H1 (cell line): ENCODE measurements around the gene DNAH8. TPM values are rescaled to one million over a fixed set of nuclear protein-coding genes. Genes with fewer than 3 reads are reported as not detected.

Experiments used
- CTCF ChIA-PET: fragments of 300-600 bp; sonication (Branson Sonifier 250); formaldehyde crosslinking; loops from one replicate; lab custom pipeline; 2021; ENCODE audit not compliant: partially characterized antibody; lab: Charles Lee
- POLR2A ChIA-PET: fragments of 300-600 bp; sonication (Branson Sonifier 250); formaldehyde crosslinking; loops from one replicate; lab custom pipeline; 2021; ENCODE audit warnings: inconsistent platforms; ENCODE audit not compliant: partially characterized antibody; lab: Charles Lee
- DNase-seq, 2 experiments: peaks; one replicate each; pipeline versions ENCODE4 v3.0.0 to v3.0.0-alpha.2; 2010 to 2022; ENCODE audit warnings: low spot score in 2 of 2, low read depth in 1 of 2, mixed read lengths in 1 of 2
- FAIRE-seq: peaks from 2 replicates; lab custom pipeline; 2011; peaks lifted over from hg19 to GRCh38; lab: Jason Lieb, UNC
- H2AFZ ChIP-seq: 2 replicates; pipeline ENCODE4 v1.8.1; 2012; ENCODE audit warnings: low read length, inconsistent platforms
- H2AK5ac ChIP-seq: 2 replicates; pipeline ENCODE4 v1.6.1; 2013; ENCODE audit warnings: low read depth, low read length
- H2BK120ac ChIP-seq: replicated peaks from 2 replicates; pipeline ENCODE3; 2013; ENCODE audit warnings: low read depth, low read length, inconsistent platforms
- H2BK12ac ChIP-seq: 2 replicates; pipeline ENCODE4 v1.6.1; 2013; ENCODE audit warnings: low read depth, low read length
- H2BK15ac ChIP-seq: 2 replicates; pipeline ENCODE4 v1.6.1; 2013; ENCODE audit warnings: low read length
- H2BK20ac ChIP-seq: 2 replicates; pipeline ENCODE4 v1.6.1; 2013; ENCODE audit warnings: low read length
- H2BK5ac ChIP-seq: 2 replicates; pipeline ENCODE4 v1.6.1; 2013; ENCODE audit warnings: low read depth, low read length
- H3K14ac ChIP-seq: 2 replicates; pipeline ENCODE4 v1.6.1; 2013; ENCODE audit warnings: inconsistent platforms; ENCODE audit not compliant: insufficient read length
- H3K18ac ChIP-seq: 2 replicates; pipeline ENCODE4 v1.6.1; 2013; ENCODE audit warnings: low read length; ENCODE audit errors: extremely low read depth
- H3K23ac ChIP-seq: 2 replicates; pipeline ENCODE4 v1.6.1; 2013; ENCODE audit warnings: inconsistent platforms; ENCODE audit not compliant: insufficient read length
- H3K23me2 ChIP-seq: 2 replicates; pipeline ENCODE4 v1.6.1; 2013; ENCODE audit warnings: low read depth, low read length
- H3K27ac ChIP-seq: 2 replicates; pipeline ENCODE4 v1.6.1; 2011; ENCODE audit warnings: low read depth, low read length, inconsistent platforms
- H3K27me3 ChIP-seq, 4 experiments: replicated peaks in 1 of 4; 1 replicate in 1 of 4; 2 replicates in 3 of 4; pipeline versions ENCODE4 v1.6.1 to v1.8.1; 2011 to 2013; ENCODE audit warnings: low read length in 3 of 4, mild to moderate bottlenecking in 3 of 4, inconsistent platforms in 2 of 4, mixed read lengths in 2 of 4, moderate library complexity in 1 of 4; ENCODE audit not compliant: control insufficient read depth in 3 of 4, insufficient read depth in 3 of 4; ENCODE audit errors: extremely low read depth in 1 of 4
- H3K36me3 ChIP-seq, 4 experiments: 2 replicates each; pipeline versions ENCODE4 v1.6.1 to v1.8.1; 2011 to 2013; ENCODE audit warnings: mild to moderate bottlenecking in 4 of 4, low read length in 3 of 4, moderate library complexity in 2 of 4, control low read depth in 1 of 4, inconsistent platforms in 1 of 4; ENCODE audit not compliant: insufficient read depth in 4 of 4, control insufficient read depth in 2 of 4
- H3K4ac ChIP-seq: replicated peaks from 2 replicates; pipeline ENCODE3; 2013; ENCODE audit warnings: low read length, low read depth, mixed read lengths, inconsistent platforms; ENCODE audit not compliant: insufficient read length
- H3K4me1 ChIP-seq, 4 experiments: replicated peaks in 1 of 4; 1 replicate in 1 of 4; 2 replicates in 3 of 4; pipeline versions ENCODE4 v1.6.1 to v1.8.1; 2011 to 2013; ENCODE audit warnings: low read length in 3 of 4, inconsistent platforms in 2 of 4, mixed read lengths in 1 of 4; ENCODE audit not compliant: insufficient read depth in 4 of 4, control insufficient read depth in 3 of 4
- H3K4me2 ChIP-seq, 2 experiments: 2 replicates each; pipeline versions ENCODE4 v1.6.1 to v1.8.1; 2011 to 2013; ENCODE audit warnings: low read depth in 2 of 2, low read length in 2 of 2, control low read depth in 1 of 2, inconsistent platforms in 1 of 2, mild to moderate bottlenecking in 1 of 2; ENCODE audit not compliant: insufficient read depth in 1 of 2
- H3K4me3 ChIP-seq, 4 experiments: fragments of 200-600, 300-600 bp in 1 of 4; sonication (generic), shearing (Covaris generic), sonication (Bioruptor Twin) in 1 of 4; 2 replicates each; pipeline versions ENCODE4 v1.5.1 to v1.8.1; 2011 to 2016; ENCODE audit warnings: low read length in 4 of 4, low read depth in 3 of 4, control low read depth in 2 of 4, inconsistent platforms in 2 of 4, mild to moderate bottlenecking in 2 of 4, mixed read lengths in 1 of 4, moderate library complexity in 1 of 4; ENCODE audit not compliant: insufficient read depth in 2 of 4; ENCODE audit errors: extremely low read depth in 1 of 4
- H3K56ac ChIP-seq: replicated peaks from 2 replicates; pipeline ENCODE3; 2013; ENCODE audit warnings: low read depth, mild to moderate bottlenecking, mixed read lengths, low read length, inconsistent platforms; ENCODE audit not compliant: insufficient read length
- H3K79me1 ChIP-seq: 2 replicates; pipeline ENCODE4 v1.6.1; 2013; ENCODE audit warnings: low read depth, low read length, control low read depth
- H3K79me2 ChIP-seq, 2 experiments: 2 replicates each; pipeline versions ENCODE4 v1.6.1 to v1.8.1; 2012 to 2013; ENCODE audit warnings: low read length in 2 of 2, mild to moderate bottlenecking in 2 of 2, inconsistent platforms in 1 of 2; ENCODE audit not compliant: insufficient read depth in 2 of 2, control insufficient read depth in 1 of 2
- H3K9ac ChIP-seq, 4 experiments: replicated peaks in 1 of 4; 1 replicate in 1 of 4; 2 replicates in 3 of 4; pipeline versions ENCODE4 v1.6.1 to v1.8.1; 2011 to 2013; ENCODE audit warnings: low read depth in 3 of 4, low read length in 3 of 4, control low read depth in 2 of 4, mild to moderate bottlenecking in 2 of 4, moderate library complexity in 2 of 4, inconsistent platforms in 1 of 4; ENCODE audit errors: extremely low read depth in 1 of 4
- H3K9me3 ChIP-seq, 2 experiments: 2 replicates each; pipeline versions ENCODE4 v1.6.1 to v1.8.1; 2012 to 2013; ENCODE audit warnings: mild to moderate bottlenecking in 2 of 2, moderate library complexity in 2 of 2, control low read depth in 1 of 2, inconsistent platforms in 1 of 2, low read depth in 1 of 2, low read length in 1 of 2, mixed read lengths in 1 of 2; ENCODE audit not compliant: insufficient read depth in 2 of 2
- H4K20me1 ChIP-seq, 2 experiments: replicated peaks in 1 of 2; 2 replicates each; pipeline versions ENCODE3 to v1.8.1; 2011 to 2013; ENCODE audit warnings: inconsistent platforms in 2 of 2, low read length in 2 of 2, mild to moderate bottlenecking in 1 of 2; ENCODE audit not compliant: insufficient read depth in 2 of 2, control insufficient read depth in 1 of 2
- H4K5ac ChIP-seq: 2 replicates; pipeline ENCODE4 v1.6.1; 2013; ENCODE audit warnings: low read length, low read depth, mixed read lengths, inconsistent platforms; ENCODE audit not compliant: insufficient read length
- H4K8ac ChIP-seq: 2 replicates; pipeline ENCODE4 v1.8.0; 2013; ENCODE audit warnings: mild to moderate bottlenecking, moderate library complexity, low read length, inconsistent platforms; ENCODE audit not compliant: insufficient read depth; ENCODE audit errors: extremely low read depth
- H4K91ac ChIP-seq: replicated peaks from 2 replicates; pipeline ENCODE3; 2013; ENCODE audit warnings: low read length, mixed read lengths, inconsistent platforms; ENCODE audit not compliant: insufficient read length
- ASH2L ChIP-seq: fragments of 200-600, 300-600 bp; sonication (generic); IDR thresholded peaks from one replicate; pipeline ENCODE4 v1.7.1; 2017; ENCODE audit warnings: low read length
- BCL11A ChIP-seq, 2 experiments: IDR thresholded peaks; one replicate each; pipeline ENCODE4 v1.6.1; 2011; ENCODE audit warnings: low read depth in 2 of 2, low read length in 2 of 2, mild to moderate bottlenecking in 2 of 2
- CTCF ChIP-seq, 3 experiments: IDR thresholded peaks; 1 replicate in 2 of 3; 2 replicates in 1 of 3; pipeline versions ENCODE4 v1.5.1 to v1.6.1; 2011; ENCODE audit warnings: low read length in 3 of 3, mild to moderate bottlenecking in 3 of 3, inconsistent platforms in 2 of 3, low read depth in 1 of 3, moderate library complexity in 1 of 3; ENCODE audit not compliant: insufficient read depth in 1 of 3; ENCODE audit errors: control extremely low read depth in 1 of 3
- JUN ChIP-seq: IDR thresholded peaks from 2 replicates; pipeline ENCODE4 v1.6.1; 2011; ENCODE audit warnings: low read depth, mild to moderate bottlenecking, improper control_type of control experiment, low read length
- RBBP5 ChIP-seq: IDR thresholded peaks from 2 replicates; pipeline ENCODE4 v1.7.1; 2012; ENCODE audit warnings: low read depth, mild to moderate bottlenecking, inconsistent platforms, low read length, moderate library complexity, borderline replicate concordance
- RNF2 ChIP-seq: fragments of 200-900, 300-1000 bp; sonication (generic); IDR thresholded peaks from 2 replicates; pipeline ENCODE4 v1.7.1; 2016; ENCODE audit warnings: borderline replicate concordance, low read depth, mild to moderate bottlenecking, antibody characterized with exemption, low read length; ENCODE audit not compliant: poor library complexity, severe bottlenecking; ENCODE audit errors: missing control alignments
- SIX5 ChIP-seq: IDR thresholded peaks from 2 replicates; pipeline ENCODE4 v1.6.1; 2011; ENCODE audit warnings: mild to moderate bottlenecking, low read depth, low read length
- SP1 ChIP-seq: IDR thresholded peaks from 2 replicates; pipeline ENCODE4 v1.6.1; 2011; ENCODE audit warnings: low read depth, low read length
- SUZ12 ChIP-seq: fragments of 200-600 bp; sonication (generic); IDR thresholded peaks from 2 replicates; pipeline ENCODE4 v1.6.1; 2012; ENCODE audit warnings: mild to moderate bottlenecking, inconsistent platforms, low read length, moderate library complexity, mixed read lengths
- TAF7 ChIP-seq: optimal IDR thresholded peaks from 2 replicates; pipeline ENCODE3; 2011; ENCODE audit warnings: low read depth, mild to moderate bottlenecking, inconsistent platforms, low read length, moderate library complexity, borderline replicate concordance
- TCF12 ChIP-seq: IDR thresholded peaks from 2 replicates; pipeline ENCODE4 v1.6.1; 2011; ENCODE audit warnings: low read depth, mild to moderate bottlenecking, low read length
- WGBS, 2 experiments: shearing (Covaris generic) in 1 of 2; methylation state at CpG; one replicate each; pipeline versions ENCODE4 v1.1.6 to v1.1.7; 2013 to 2015; ENCODE audit warnings: low lambda C conversion rate in 2 of 2, mixed read lengths in 2 of 2, inconsistent platforms in 1 of 2, low coverage in 1 of 2, missing lambda C conversion rate in 1 of 2; ENCODE audit not compliant: insufficient replicate concordance in 2 of 2, insufficient coverage in 1 of 2, insufficient read length in 1 of 2; ENCODE audit errors: extremely low coverage in 1 of 2, missing lambda C conversion rate in 1 of 2; 5-methylcytosine and 5-hydroxymethylcytosine counted together
- polyA plus RNA-seq, 7 experiments: library from polyadenylated mRNA; depleted of rRNA in 3 of 7; stranded (reverse) in 5 of 7; unstranded in 2 of 7; fragments of >200 nt in 5 of 7; fragments of 200-250 nt in 2 of 7; gene quantifications; 1 replicate in 5 of 7; 2 replicates in 1 of 7; 4 replicates in 1 of 7; pipeline versions ENCODE4 v1.2.1 to v1.2.3, GENCODE V29; 2011 to 2013; ENCODE audit warnings: missing spikeins in 2 of 7, mixed read lengths in 2 of 7
- total RNA-seq: library from RNA; stranded (reverse); fragmentation: NEBNext Ultra II Directional; extraction: Animal tissue kit (Norgen Biotek cat#: 25700); gene quantifications from 2 replicates; pipeline ENCODE4 v1.2.1, GENCODE V29; 2021

DNAH8 gene
- total and polyA plus RNA-seq, 2 of the 8 experiments (the other 6 are each of a cell fraction or from before 2014, with no cell fraction given) = under 0.01 TPM; not detected in 1

- no peak overlapping the region for H3K4me3 ChIP-seq
- FAIRE-seq (no peak), DNase-seq (no peak)
- no peak overlapping the region for H3K14ac ChIP-seq
- no peaks in the 10 kb centered on the region for H3K79me2 ChIP-seq
- H3K4me1 ChIP-seq = no peaks in the 10 kb centered on the region
- no peak overlapping the region for H2BK5ac ChIP-seq
- no peak overlapping the region for H2BK120ac ChIP-seq
- no peak overlapping the region for H2AFZ ChIP-seq
- 87% methylated on average over 8 of the region's 8 CpGs; no CpG with 5 or more reads in 1 of the 2 experiments for WGBS, 2 experiments
- ChIA-PET POLR2A (no interaction called here), CTCF (interaction anchor here (1.5 kb wide), 1 partner anchor 19 kb away, joined by 6 read pairs; no protein-coding TSS in a partner anchor)
- no peak overlapping the region for H2BK15ac ChIP-seq
- no peaks in the 10 kb centered on the region for H3K27me3 ChIP-seq
- H4K20me1 ChIP-seq = no peaks in the 10 kb centered on the region
- H3K23me2 ChIP-seq = no peaks in the 10 kb centered on the region
- no peaks in the 10 kb centered on the region for H3K9me3 ChIP-seq
- no peak overlapping the region for H3K27ac ChIP-seq
- H3K9ac ChIP-seq = no peak overlapping the region
- H3K36me3 ChIP-seq = no peaks in the 10 kb centered on the region
- H3K4me2 ChIP-seq = no peak overlapping the region
- no peak overlapping the region for H4K91ac ChIP-seq
- H4K8ac ChIP-seq = no peak overlapping the region
- no peaks in the 10 kb centered on the region for H3K79me1 ChIP-seq
- H2AK5ac ChIP-seq = no peak overlapping the region
- H2BK20ac ChIP-seq = no peak overlapping the region
- no peak overlapping the region for H2BK12ac ChIP-seq
- H3K23ac ChIP-seq = no peak overlapping the region
- H3K56ac ChIP-seq = no peak overlapping the region
- no peak overlapping the region for H3K18ac ChIP-seq
- H4K5ac ChIP-seq = no peak overlapping the region
- H3K4ac ChIP-seq = no peak overlapping the region
- TF ChIP-seq JUN (no peak), BCL11A (IDR thresholded peaks at IDR 0.05; ENCODE audit: low read depth in 2 of 2, low read length in 2 of 2) (no peak), TAF7 (no peak), SP1 (no peak), CTCF (IDR thresholded peaks at IDR 0.05; ENCODE audit: control extremely low read depth in 1 of 3, insufficient read depth in 1 of 3, low read depth in 1 of 3, low read length in 3 of 3) (no peak), SIX5 (no peak), RBBP5 (no peak), TCF12 (no peak), RNF2 (no peak), ASH2L (no peak), SUZ12 (no peak)
Measured at GRCh38 chr6:38815250-38815649, 100.1 kb downstream of the DNAH8 start.
